Prostate gland (tissue), 2 donors: ENCODE results near the gene CRABP2.

Source experiments
- POLR2A ChIP-seq: fragments of 450-650 bp; IDR thresholded peaks from one replicate; pipeline ENCODE4 v1.6.1; 2016; ENCODE audit warnings: antibody characterized with exemption, mild to moderate bottlenecking
- POLR2AphosphoS5 ChIP-seq: sonication (generic); formaldehyde crosslinking; IDR thresholded peaks from one replicate; pipeline ENCODE4 v1.6.1; 2017; ENCODE audit warnings: antibody characterized with exemption
- TF ChIP-seq, protein P1 (sequence below), 4 experiments: fragments of 200-600 bp in 2 of 4; fragments of 450-650 bp in 2 of 4; sonication (generic) in 2 of 4; IDR thresholded peaks; 1 replicate in 3 of 4; 2 replicates in 1 of 4; pipeline ENCODE4 v1.5.1; 2016 to 2019; ENCODE audit warnings: antibody characterized with exemption in 4 of 4, mild to moderate bottlenecking in 2 of 4, moderate library complexity in 2 of 4

DNA sequence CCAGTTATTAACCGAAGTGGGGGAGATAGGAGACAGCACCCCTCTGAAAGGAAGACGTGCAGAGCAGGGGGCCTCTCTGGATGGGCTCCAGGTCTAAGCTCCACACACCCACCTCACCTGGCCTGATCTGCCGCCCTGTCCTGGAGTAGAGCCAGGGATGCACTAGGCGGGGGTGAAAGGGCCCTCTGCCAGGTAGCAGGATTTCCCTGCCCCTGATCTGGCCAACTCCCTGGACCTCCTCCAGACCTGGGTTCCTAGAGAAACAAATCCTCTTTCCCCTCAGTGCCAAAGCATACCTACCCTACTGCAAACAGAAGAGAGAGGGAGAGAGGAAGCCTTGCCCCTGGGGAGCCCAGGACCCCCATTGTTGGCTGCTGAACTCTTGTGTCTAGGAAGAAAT, 2.0 kb downstream of the CRABP2 start:
- TF ChIP-seq, protein P1, sequence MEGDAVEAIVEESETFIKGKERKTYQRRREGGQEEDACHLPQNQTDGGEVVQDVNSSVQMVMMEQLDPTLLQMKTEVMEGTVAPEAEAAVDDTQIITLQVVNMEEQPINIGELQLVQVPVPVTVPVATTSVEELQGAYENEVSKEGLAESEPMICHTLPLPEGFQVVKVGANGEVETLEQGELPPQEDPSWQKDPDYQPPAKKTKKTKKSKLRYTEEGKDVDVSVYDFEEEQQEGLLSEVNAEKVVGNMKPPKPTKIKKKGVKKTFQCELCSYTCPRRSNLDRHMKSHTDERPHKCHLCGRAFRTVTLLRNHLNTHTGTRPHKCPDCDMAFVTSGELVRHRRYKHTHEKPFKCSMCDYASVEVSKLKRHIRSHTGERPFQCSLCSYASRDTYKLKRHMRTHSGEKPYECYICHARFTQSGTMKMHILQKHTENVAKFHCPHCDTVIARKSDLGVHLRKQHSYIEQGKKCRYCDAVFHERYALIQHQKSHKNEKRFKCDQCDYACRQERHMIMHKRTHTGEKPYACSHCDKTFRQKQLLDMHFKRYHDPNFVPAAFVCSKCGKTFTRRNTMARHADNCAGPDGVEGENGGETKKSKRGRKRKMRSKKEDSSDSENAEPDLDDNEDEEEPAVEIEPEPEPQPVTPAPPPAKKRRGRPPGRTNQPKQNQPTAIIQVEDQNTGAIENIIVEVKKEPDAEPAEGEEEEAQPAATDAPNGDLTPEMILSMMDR (IDR thresholded peaks at IDR 0.05) = no peak
- TF ChIP-seq POLR2A = no peak
- TF ChIP-seq POLR2AphosphoS5 = no peak
